Smooth muscle cell (in vitro differentiated cells): ENCODE measurements around the gene ARMC6. TPM values are rescaled to one million over a fixed set of nuclear protein-coding genes. Genes with fewer than 3 reads are reported as not detected.

Experiments used
- DNase-seq: peaks from one replicate; lab custom pipeline; 2025; ENCODE audit not compliant: unreplicated experiment; lab: John Stamatoyannopoulos, UW
- H2AFZ ChIP-seq: fragments of 200-600 bp; sonication (generic); 2 replicates; pipeline ENCODE4 v1.6.0; 2016; ENCODE audit warnings: antibody characterized with exemption, low read depth, mild to moderate bottlenecking
- H3F3A ChIP-seq: fragments of 200-600 bp; sonication (generic); 2 replicates; pipeline ENCODE4 v1.6.0; 2017; ENCODE audit warnings: antibody characterized with exemption, low read depth
- H3K27ac ChIP-seq: fragments of 200-600 bp; sonication (generic); 2 replicates; pipeline ENCODE4 v1.5.1; 2016; ENCODE audit warnings: low read depth, mild to moderate bottlenecking
- H3K27me3 ChIP-seq: fragments of 200-600 bp; sonication (generic); 2 replicates; pipeline ENCODE4 v1.6.1; 2016; ENCODE audit warnings: low read depth, mild to moderate bottlenecking
- H3K36me3 ChIP-seq: fragments of 200-600 bp; sonication (generic); 2 replicates; pipeline ENCODE4 v1.5.1; 2016; ENCODE audit warnings: low read depth
- H3K4me1 ChIP-seq: fragments of 200-600 bp; sonication (generic); 2 replicates; pipeline ENCODE4 v1.5.1; 2016; ENCODE audit warnings: low read depth
- H3K4me2 ChIP-seq: fragments of 200-600 bp; sonication (generic); 2 replicates; pipeline ENCODE4 v1.6.0; 2016; ENCODE audit warnings: mild to moderate bottlenecking
- H3K4me3 ChIP-seq: fragments of 200-600 bp; sonication (generic); 2 replicates; pipeline ENCODE4 v1.5.1; 2016; ENCODE audit warnings: mild to moderate bottlenecking
- H3K79me2 ChIP-seq: fragments of 200-600 bp; sonication (generic); 2 replicates; pipeline ENCODE4 v1.6.0; 2016; ENCODE audit warnings: low read depth, mild to moderate bottlenecking
- H3K9ac ChIP-seq: fragments of 200-600 bp; sonication (generic); 2 replicates; pipeline ENCODE4 v1.6.0; 2016; ENCODE audit warnings: low read depth
- H3K9me3 ChIP-seq: fragments of 200-600 bp; sonication (generic); replicated peaks from 2 replicates; pipeline ENCODE4 v1.5.1; 2016; ENCODE audit warnings: low read depth
- H4K20me1 ChIP-seq: fragments of 200-600 bp; sonication (generic); 2 replicates; pipeline ENCODE4 v1.6.0; 2016; ENCODE audit warnings: low read depth
- CTCF ChIP-seq: fragments of 200-600 bp; sonication (generic); IDR thresholded peaks from 2 replicates; pipeline ENCODE4 v1.5.1; 2017; ENCODE audit warnings: borderline replicate concordance, mild to moderate bottlenecking, antibody characterized with exemption; ENCODE audit not compliant: insufficient read depth, poor library complexity, severe bottlenecking
- WGBS: methylation state at CpG from one replicate; pipeline ENCODE4 v1.1.7; 2016; ENCODE audit warnings: low lambda C conversion rate; 5-methylcytosine and 5-hydroxymethylcytosine counted together
- polyA plus RNA-seq: library from polyadenylated mRNA; unstranded; fragments of >200 nt; fragmentation: Nextera tagmentation; extraction: Ambion mirVana; gene quantifications from 2 replicates; pipeline ENCODE4 v1.2.1, GENCODE V29; 2016
- total RNA-seq: library from RNA; depleted of rRNA; stranded (reverse); fragments of >200 nt; gene quantifications from 2 replicates; pipeline ENCODE4 v1.2.3, GENCODE V29; 2014

Gene ARMC6
- total and polyA plus RNA-seq, 2 experiments from 2014 or later: 17.8 to 27.1 TPM

DNA sequence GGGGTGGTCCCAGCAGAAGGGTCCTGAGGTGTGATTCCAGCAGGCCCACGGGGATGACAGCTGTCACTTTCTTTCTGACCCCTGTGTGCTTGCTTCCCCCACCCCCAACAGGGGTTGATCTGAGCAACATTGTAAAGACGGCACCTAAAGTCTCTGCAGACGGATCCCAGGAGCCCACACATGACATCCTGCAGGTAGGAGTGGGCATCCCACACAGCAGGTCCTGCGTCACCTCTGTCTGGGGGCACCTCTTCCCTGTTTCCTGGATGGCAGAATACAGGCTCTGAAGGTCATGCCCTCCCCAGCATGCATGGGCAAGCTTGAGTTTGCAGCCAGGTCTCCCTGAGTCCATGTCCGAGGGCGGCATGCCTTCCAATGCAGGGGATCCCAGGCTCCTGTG lies 10.5 kb downstream of the ARMC6 start:
- DNase-seq: no peak
- H3K4me1 ChIP-seq: no peaks in the 10 kb centered on the region
- H3K4me3 ChIP-seq: no peak overlapping the region
- peaks cover 11% of the 10 kb centered on the region for H4K20me1 ChIP-seq
- 97% methylated on average over 6 of the region's 6 CpGs for WGBS
- H3K36me3 ChIP-seq: peaks cover 4% of the 10 kb centered on the region
- H3K27ac ChIP-seq: no peak overlapping the region
- H3K9ac ChIP-seq: no peak overlapping the region
- H2AFZ ChIP-seq: no peak overlapping the region
- no peak for TF ChIP-seq CTCF
- no peak overlapping the region for H3K4me2 ChIP-seq
- H3F3A ChIP-seq: no peaks in the 10 kb centered on the region
- H3K9me3 ChIP-seq: no peaks in the 10 kb centered on the region
- peaks cover 16% of the 10 kb centered on the region for H3K79me2 ChIP-seq
- no peaks in the 10 kb centered on the region for H3K27me3 ChIP-seq

GRCh38 chr19:19049406-19049805 lies 16.0 kb downstream of the ARMC6 start:
- no peak overlapping the region for H3K27ac ChIP-seq
- no peaks in the 10 kb centered on the region for H3F3A ChIP-seq
- no peaks in the 10 kb centered on the region for H4K20me1 ChIP-seq
- WGBS: 100% methylated on average over 2 of the region's 2 CpGs
- H3K4me1 ChIP-seq: no peaks in the 10 kb centered on the region
- no peak for TF ChIP-seq CTCF
- no peaks in the 10 kb centered on the region for H3K27me3 ChIP-seq
- peaks cover 4% of the 10 kb centered on the region for H3K36me3 ChIP-seq
- H3K9me3 ChIP-seq: no peaks in the 10 kb centered on the region
- no peak overlapping the region for H2AFZ ChIP-seq
- H3K4me2 ChIP-seq: no peak overlapping the region
- H3K79me2 ChIP-seq: no peaks in the 10 kb centered on the region
- H3K9ac ChIP-seq: no peak overlapping the region
- H3K4me3 ChIP-seq: no peak overlapping the region
- no peak for DNase-seq

- DNase-seq: no peak
- no peak overlapping the region for H2AFZ ChIP-seq
- TF ChIP-seq CTCF: no peak
- no peaks in the 10 kb centered on the region for H4K20me1 ChIP-seq
- 93% methylated on average over 4 of the region's 4 CpGs for WGBS
- H3K27me3 ChIP-seq: no peaks in the 10 kb centered on the region
- no peak overlapping the region for H3K27ac ChIP-seq
- H3K79me2 ChIP-seq: no peaks in the 10 kb centered on the region
- no peaks in the 10 kb centered on the region for H3K4me1 ChIP-seq
- no peaks in the 10 kb centered on the region for H3K9me3 ChIP-seq
- peaks cover 2% of the 10 kb centered on the region for H3K36me3 ChIP-seq
- no peaks in the 10 kb centered on the region for H3F3A ChIP-seq
- no peak overlapping the region for H3K4me3 ChIP-seq
- H3K9ac ChIP-seq: no peak overlapping the region
- H3K4me2 ChIP-seq: no peak overlapping the region
Observed at GRCh38 chr19:19050104-19050503, 16.7 kb downstream of the ARMC6 start.

DNA sequence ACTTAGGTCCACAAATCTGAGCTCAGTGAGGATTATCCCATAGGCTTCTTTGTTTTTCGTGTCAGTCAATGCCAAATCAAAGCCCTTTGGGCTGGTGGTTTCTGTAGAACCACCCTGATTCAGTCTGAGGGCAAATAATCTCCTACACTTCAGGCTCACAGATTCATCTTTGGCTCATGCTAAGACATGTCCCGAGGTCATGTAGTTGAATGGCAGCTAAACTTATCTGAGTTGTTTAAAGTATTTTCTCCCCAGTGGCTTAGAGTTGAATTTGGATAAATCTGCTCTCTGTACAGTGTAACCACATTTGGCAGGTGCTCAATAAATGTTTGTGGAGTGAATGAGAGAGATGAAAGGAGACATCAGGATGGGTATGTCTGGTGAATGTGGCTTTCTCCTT lies 17.3 kb downstream of the ARMC6 start:
- H2AFZ ChIP-seq: no peak overlapping the region
- no peak for DNase-seq
- no peak overlapping the region for H3K9ac ChIP-seq
- no peak overlapping the region for H3K27ac ChIP-seq
- no peaks in the 10 kb centered on the region for H3K36me3 ChIP-seq
- no peak for TF ChIP-seq CTCF
- H3K9me3 ChIP-seq: no peaks in the 10 kb centered on the region
- H3K27me3 ChIP-seq: no peaks in the 10 kb centered on the region
- H3K79me2 ChIP-seq: no peaks in the 10 kb centered on the region
- no peaks in the 10 kb centered on the region for H3F3A ChIP-seq
- no peaks in the 10 kb centered on the region for H3K4me1 ChIP-seq
- H3K4me3 ChIP-seq: no peak overlapping the region
- H4K20me1 ChIP-seq: no peaks in the 10 kb centered on the region
- H3K4me2 ChIP-seq: no peak overlapping the region
- WGBS: 85% methylated on average over 2 of the region's 2 CpGs
